T47D (cell line): ENCODE results near the gene NCKAP5L.

Experiments
- DNase-seq, 2 experiments: peaks; one replicate each; pipeline versions ENCODE4 v3.0.0 to v3.0.0-alpha.2; 2011 to 2012; ENCODE audit warnings: low read depth in 1 of 2, low spot score in 1 of 2
- JUND ChIP-seq: IDR thresholded peaks from 2 replicates; pipeline ENCODE4 v1.6.1; 2012; ENCODE audit warnings: low read depth
- in situ Hi-C: cut with HindIII; loops from 2 replicates; pipeline ENCODE4 v1.10.0; 2016; ENCODE audit warnings: low sequenced_read_pairs, low pct_unique_long_range_greater_than_20kb

Gene NCKAP5L

GRCh38 chr12:49825971-49826421 lies 2.2 kb downstream of the NCKAP5L start:
- TF ChIP-seq JUND: no peak
- DNase-seq: no peak
- in situ Hi-C loops: no loop called here

GRCh38 chr12:49825360-49825970 lies 2.7 kb downstream of the NCKAP5L start:
- in situ Hi-C loops: no loop called here
- no peak for TF ChIP-seq JUND

GRCh38 chr12:49824895-49825294 lies 3.3 kb downstream of the NCKAP5L start:
- no peak for TF ChIP-seq JUND
- in situ Hi-C loops: no loop called here
- DNase-seq: no peak

More at GRCh38 chr12:49825360-49825970, 2.7 kb downstream of the NCKAP5L start:
- no peak for DNase-seq

GRCh38 chr12:49824416-49824815 lies 3.8 kb downstream of the NCKAP5L start:
- in situ Hi-C loops: no loop called here
- no peak for TF ChIP-seq JUND
- no peak for DNase-seq

- in situ Hi-C loops: no loop called here
- DNase-seq: no peak
- no peak for TF ChIP-seq JUND
These were observed 4.3 kb downstream of the NCKAP5L start for GRCh38 chr12:49823951-49824350.

- TF ChIP-seq JUND: no peak
- in situ Hi-C loops: no loop called here
- DNase-seq: no peak
These were observed 4.9 kb downstream of the NCKAP5L start for GRCh38 chr12:49823350-49823749.

- no peak; the same call in 1 of the 2 replicates for TF ChIP-seq JUND
- in situ Hi-C loops: no loop called here
- peak; percentile 71 to 96 for DNase-seq
These were observed 6.6 kb downstream of the NCKAP5L start for GRCh38 chr12:49821373-49822287.

GRCh38 chr12:49819786-49820185 lies 8.4 kb downstream of the NCKAP5L start:
- in situ Hi-C loops: no loop called here
- DNase-seq: no peak
- no peak for TF ChIP-seq JUND

GRCh38 chr12:49818241-49818895 lies 9.8 kb downstream of the NCKAP5L start:
- DNase-seq: no peak
- in situ Hi-C loops: no loop called here
- TF ChIP-seq JUND: no peak

GRCh38 chr12:49813131-49813530 lies 15.1 kb downstream of the NCKAP5L start:
- in situ Hi-C loops: no loop called here
- no peak for DNase-seq
- TF ChIP-seq JUND: no peak

- TF ChIP-seq JUND: no peak
These were observed 16.2 kb downstream of the NCKAP5L start for GRCh38 chr12:49811961-49812401.

GRCh38 chr12:49811136-49811535 lies 17.1 kb downstream of the NCKAP5L start:
- no peak for TF ChIP-seq JUND
- in situ Hi-C loops: no loop called here
- no peak for DNase-seq

More at GRCh38 chr12:49811961-49812401, 16.2 kb downstream of the NCKAP5L start:
- no peak for DNase-seq
- in situ Hi-C loops: no loop called here
